IMR-90 (cell line): ENCODE data around the gene DMRT2. TPM values are rescaled to one million over a fixed set of nuclear protein-coding genes. Genes with fewer than 3 reads are reported as not detected.

Source experiments
- ATAC-seq: fragments of 200-7000 bp; cut with Tn5 transposase; 2 replicates; pipeline ENCODE4 v1.9.1; 2020; ENCODE audit warnings: low read depth, mild to moderate bottlenecking, moderate library complexity
- BruUV-seq: library from RNA; stranded (reverse); fragments of 400-500 nt; replicated peaks from 2 replicates; lab custom pipeline; 2021; lab: Mats Ljungman, UMichigan
- CTCF ChIA-PET: fragments of 300-600 bp; formaldehyde crosslinking; extraction: SDS; loops from one replicate; lab custom pipeline; 2021; ENCODE audit warnings: antibody characterized with exemption; lab: Yijun Ruan, JAX
- POLR2A ChIA-PET: fragments of 300-600 bp; sonication (Branson Sonifier 250); formaldehyde crosslinking; loops from one replicate; lab custom pipeline; 2022; ENCODE audit warnings: antibody characterized with exemption; ENCODE audit not compliant: unreplicated experiment; lab: Charles Lee
- DNase-seq: peaks from one replicate; pipeline ENCODE4 v3.0.0; 2013
- H2AFZ ChIP-seq: replicated peaks from 2 replicates; pipeline ENCODE3; 2013; ENCODE audit warnings: low read length, mild to moderate bottlenecking; ENCODE audit not compliant: poor library complexity
- H2AK5ac ChIP-seq: 2 replicates; pipeline ENCODE4 v1.6.1; 2013; ENCODE audit warnings: low read depth, low read length, inconsistent platforms
- H2AK9ac ChIP-seq: replicated peaks from 2 replicates; pipeline ENCODE3; 2013; ENCODE audit warnings: mild to moderate bottlenecking, low read depth, low read length, moderate library complexity; ENCODE audit not compliant: poor library complexity
- H2BK120ac ChIP-seq: 2 replicates; pipeline ENCODE4 v1.6.1; 2013; ENCODE audit warnings: low read depth, low read length, inconsistent platforms
- H2BK15ac ChIP-seq: 3 replicates; pipeline ENCODE4 v1.6.1; 2013; ENCODE audit warnings: low read depth, low read length, inconsistent platforms
- H2BK20ac ChIP-seq: 2 replicates; pipeline ENCODE4 v1.6.1; 2013; ENCODE audit warnings: low read depth, mild to moderate bottlenecking, inconsistent platforms, low read length, moderate library complexity
- H2BK5ac ChIP-seq: 2 replicates; pipeline ENCODE4 v1.6.1; 2013; ENCODE audit warnings: mild to moderate bottlenecking, low read depth, low read length, inconsistent platforms; ENCODE audit not compliant: poor library complexity, severe bottlenecking
- H3K14ac ChIP-seq: replicated peaks from 2 replicates; pipeline ENCODE4 v1.6.1; 2013; ENCODE audit warnings: low read depth, low read length, inconsistent platforms
- H3K18ac ChIP-seq: 2 replicates; pipeline ENCODE4 v1.6.1; 2013; ENCODE audit warnings: low read depth, low read length, control low read depth
- H3K23ac ChIP-seq: 2 replicates; pipeline ENCODE4 v1.6.1; 2013; ENCODE audit warnings: low read depth, low read length, inconsistent platforms
- H3K27ac ChIP-seq: 2 replicates; pipeline ENCODE4 v1.5.1; 2013; ENCODE audit warnings: mild to moderate bottlenecking, control low read depth, low read length; ENCODE audit not compliant: insufficient read depth
- H3K27me3 ChIP-seq: 2 replicates; pipeline ENCODE4 v1.6.1; 2013; ENCODE audit warnings: low read length; ENCODE audit not compliant: control insufficient read depth, insufficient read depth
- H3K36me3 ChIP-seq: 2 replicates; pipeline ENCODE4 v1.6.1; 2013; ENCODE audit warnings: low read length, mixed read lengths; ENCODE audit not compliant: control insufficient read depth, insufficient read depth
- H3K4ac ChIP-seq: 2 replicates; pipeline ENCODE4 v1.6.1; 2013; ENCODE audit warnings: low read depth, low read length, inconsistent platforms
- H3K4me1 ChIP-seq: 2 replicates; pipeline ENCODE4 v1.6.1; 2013; ENCODE audit warnings: low read length, mixed read lengths; ENCODE audit not compliant: control insufficient read depth, insufficient read depth
- H3K4me2 ChIP-seq: 2 replicates; pipeline ENCODE4 v1.6.1; 2013; ENCODE audit warnings: low read depth, mild to moderate bottlenecking, control low read depth, low read length, moderate library complexity
- H3K4me3 ChIP-seq: 2 replicates; pipeline ENCODE4 v1.5.1; 2013; ENCODE audit warnings: low read depth, mild to moderate bottlenecking, control low read depth, low read length, moderate library complexity; ENCODE audit not compliant: insufficient read depth
- H3K56ac ChIP-seq: 2 replicates; pipeline ENCODE4 v1.6.1; 2013; ENCODE audit warnings: low read length, inconsistent platforms; ENCODE audit not compliant: insufficient read depth; ENCODE audit errors: extremely low read depth
- H3K79me1 ChIP-seq, 2 experiments: 2 replicates each; pipeline ENCODE4 v1.6.1; 2013; ENCODE audit warnings: low read length in 2 of 2, inconsistent platforms in 1 of 2, low read depth in 1 of 2
- H3K9ac ChIP-seq: 2 replicates; pipeline ENCODE4 v1.6.1; 2013; ENCODE audit warnings: low read depth, low read length, control low read depth
- H3K9me1 ChIP-seq: 2 replicates; pipeline ENCODE4 v1.6.1; 2013; ENCODE audit warnings: low read length, inconsistent platforms; ENCODE audit not compliant: insufficient read depth
- H3K9me3 ChIP-seq: 2 replicates; pipeline ENCODE4 v1.6.1; 2013; ENCODE audit warnings: low read length; ENCODE audit not compliant: control insufficient read depth, insufficient read depth
- H4K20me1 ChIP-seq: 2 replicates; pipeline ENCODE4 v1.6.1; 2013; ENCODE audit warnings: low read length, inconsistent platforms; ENCODE audit not compliant: insufficient read depth
- H4K5ac ChIP-seq: 2 replicates; pipeline ENCODE4 v1.6.1; 2013; ENCODE audit warnings: mild to moderate bottlenecking, low read depth, low read length, control low read depth
- H4K8ac ChIP-seq, 2 experiments: 2 replicates each; pipeline ENCODE4 v1.6.1; 2013; ENCODE audit warnings: low read depth in 2 of 2, low read length in 2 of 2, control low read depth in 1 of 2, inconsistent platforms in 1 of 2
- H4K91ac ChIP-seq: 2 replicates; pipeline ENCODE4 v1.6.1; 2013; ENCODE audit warnings: low read depth, low read length, inconsistent platforms; ENCODE audit not compliant: insufficient read depth
- MXI1 ChIP-seq: IDR thresholded peaks from 2 replicates; pipeline ENCODE4 v1.6.1; 2012; ENCODE audit warnings: low read depth, mild to moderate bottlenecking, low read length, moderate library complexity, borderline replicate concordance
- NFE2L2 ChIP-seq: fragments of 150-350 bp; IDR thresholded peaks from 2 replicates; pipeline ENCODE4 v1.6.1; 2016; ENCODE audit warnings: low read depth, mild to moderate bottlenecking, low read length
- POLR2A ChIP-seq: IDR thresholded peaks from 2 replicates; pipeline ENCODE4 v1.6.1; 2012; ENCODE audit warnings: mild to moderate bottlenecking, low read depth, low read length
- RFX5 ChIP-seq: IDR thresholded peaks from 2 replicates; pipeline ENCODE4 v1.8.0; 2012; ENCODE audit warnings: low read depth, mild to moderate bottlenecking, low read length, moderate library complexity
- WGBS, 2 experiments: methylation state at CpG; one replicate each; pipeline versions ENCODE4 v1.1.5 to v1.1.7; 2013; ENCODE audit warnings: missing lambda C conversion rate in 2 of 2; ENCODE audit not compliant: insufficient read length in 1 of 2; ENCODE audit errors: extremely low coverage in 2 of 2; 5-methylcytosine and 5-hydroxymethylcytosine counted together
- dilution Hi-C: fragments of 300-500 bp; cut with HindIII; formaldehyde crosslinking; loops from one replicate; pipeline ENCODE4 v1.14.3; 2018; ENCODE audit warnings: low sequenced_read_pairs; ENCODE audit not compliant: unreplicated experiment
- in situ Hi-C: fragments of 300-500 bp; cut with MboI; formaldehyde crosslinking; loops from 3 replicates; pipeline ENCODE4 v1.14.3; 2019; ENCODE audit warnings: low sequenced_read_pairs, inconsistent platforms, mixed read lengths
- intact Hi-C: fragments of 100-400 bp; cut with micrococcal nuclease; formaldehyde crosslinking; loops from 2 replicates; pipeline ENCODE4 v1.10.0; 2022
- polyA plus RNA-seq, 3 experiments: library from polyadenylated mRNA; depleted of rRNA; stranded (reverse); fragments of >200 nt; gene quantifications; 2 replicates each; pipeline ENCODE4 v1.2.3, GENCODE V29; 2012; ENCODE audit warnings: low replicate concordance in 1 of 3
- total RNA-seq: library from RNA; depleted of rRNA; stranded (reverse); fragments of >200 nt; gene quantifications from 2 replicates; pipeline ENCODE4 v1.2.3, GENCODE V29; 2012
- TF ChIP-seq, protein P1 (sequence below): fragments of 150-350 bp; IDR thresholded peaks from 2 replicates; pipeline ENCODE4 v1.6.1; 2016; ENCODE audit warnings: low read depth, mild to moderate bottlenecking, low read length, moderate library complexity, borderline replicate concordance

The DMRT2 gene
- total and polyA plus RNA-seq, 2 of the 4 experiments (the other 2 are of a cell fraction), result not detected

DNA sequence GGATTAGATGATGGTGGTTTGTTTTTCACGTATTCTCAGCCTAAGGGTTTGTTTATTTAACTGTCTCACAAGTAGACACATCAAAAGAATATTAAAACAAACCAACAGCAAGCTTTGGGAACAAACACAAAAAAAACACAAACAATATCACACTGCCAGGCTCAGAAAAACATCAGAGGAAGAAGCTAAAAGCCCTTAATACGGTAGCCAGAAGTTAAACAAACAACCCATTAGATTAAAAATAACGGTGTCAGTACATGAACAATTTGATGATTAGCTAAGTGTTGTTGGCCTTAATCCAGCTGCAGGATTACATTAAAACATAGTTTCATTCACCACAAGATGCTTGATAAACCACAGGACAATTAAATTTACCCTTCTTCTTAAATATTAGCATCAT lies 15.9 kb upstream of the DMRT2 start:
- Histone ChIP-seq H3K14ac (no peak overlapping the region), H3K27ac (no peak overlapping the region), H3K56ac (no peak overlapping the region), H3K4me1 (no peaks in the 10 kb centered on the region), H2BK15ac (no peak overlapping the region), H2AK9ac (no peak overlapping the region), H2BK20ac (no peak overlapping the region), H4K8ac (no peak overlapping the region), H2BK5ac (no peak overlapping the region), H4K5ac (no peak overlapping the region), H2AFZ (no peak overlapping the region), H3K18ac (no peak overlapping the region), H3K23ac (no peak overlapping the region), H2BK120ac (no peak overlapping the region), H2AK5ac (no peak overlapping the region), H3K4me2 (no peak overlapping the region), H3K9me1 (no peaks in the 10 kb centered on the region), H3K36me3 (no peaks in the 10 kb centered on the region), H4K91ac (no peak overlapping the region), H3K27me3 (no peaks in the 10 kb centered on the region), H3K79me1 (no peaks in the 10 kb centered on the region), H3K9ac (no peak overlapping the region), H3K9me3 (no peaks in the 10 kb centered on the region), H3K4ac (no peak overlapping the region), H3K4me3 (no peak overlapping the region), H4K20me1 (no peaks in the 10 kb centered on the region)
- no CpG with 5 or more reads among the region's 3 CpGs for WGBS, 2 experiments
- TF ChIP-seq POLR2A, result no peak
- TF ChIP-seq, protein P1, sequence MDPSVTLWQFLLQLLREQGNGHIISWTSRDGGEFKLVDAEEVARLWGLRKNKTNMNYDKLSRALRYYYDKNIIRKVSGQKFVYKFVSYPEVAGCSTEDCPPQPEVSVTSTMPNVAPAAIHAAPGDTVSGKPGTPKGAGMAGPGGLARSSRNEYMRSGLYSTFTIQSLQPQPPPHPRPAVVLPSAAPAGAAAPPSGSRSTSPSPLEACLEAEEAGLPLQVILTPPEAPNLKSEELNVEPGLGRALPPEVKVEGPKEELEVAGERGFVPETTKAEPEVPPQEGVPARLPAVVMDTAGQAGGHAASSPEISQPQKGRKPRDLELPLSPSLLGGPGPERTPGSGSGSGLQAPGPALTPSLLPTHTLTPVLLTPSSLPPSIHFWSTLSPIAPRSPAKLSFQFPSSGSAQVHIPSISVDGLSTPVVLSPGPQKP, result no peak
- TF ChIP-seq NFE2L2, result no peak
- no peak for TF ChIP-seq MXI1
- TF ChIP-seq RFX5, result no peak
- intact Hi-C loops (no loop called here), dilution Hi-C loops (no loop called here), in situ Hi-C loops (no loop called here)
- CTCF ChIA-PET, result no interaction called here
- no peak for ATAC-seq
- no TSS peak for BruUV-seq
- POLR2A ChIA-PET, result no interaction called here
- no peak for DNase-seq
